Activated CD8-positive, alpha-beta T cell treated with anti-CD3 and anti-CD28 coated beads, Interleukin-2, amount 10 ng/mL, durations not matched to agents 7 days and 5 days (primary cell): ENCODE data around the gene SUCLG1. TPM values are rescaled to one million over a fixed set of nuclear protein-coding genes. Genes with fewer than 3 reads are reported as not detected.

ENCODE experiments used
- ATAC-seq: fragments of 150-1000 bp; cut with Tn5 transposase; one replicate; pipeline ENCODE4 v1.10.0; 2021; ENCODE audit warnings: moderate library complexity
- CTCF ChIA-PET: fragments of 350-600 bp; sonication (Branson Sonifier 250); formaldehyde crosslinking; loops from one replicate; lab custom pipeline; 2021; ENCODE audit warnings: antibody characterized with exemption; lab: Charles Lee
- POLR2A ChIA-PET: fragments of 350-600 bp; sonication (Branson Sonifier 250); formaldehyde crosslinking; loops from one replicate; lab custom pipeline; 2021; ENCODE audit warnings: antibody characterized with exemption; lab: Charles Lee
- DNase-seq: peaks from one replicate; pipeline ENCODE4 v3.0.0-alpha.2; 2020
- H3K27ac Mint-ChIP-seq: one replicate; pipeline ENCODE4 v1.8.0; 2021; ENCODE audit warnings: mild to moderate bottlenecking, mixed read lengths
- H3K27me3 Mint-ChIP-seq: one replicate; pipeline ENCODE4 v1.8.0; 2021; ENCODE audit warnings: low read depth, mixed read lengths
- H3K36me3 Mint-ChIP-seq: one replicate; pipeline ENCODE4 v1.8.0; 2021; ENCODE audit warnings: low read depth, mixed read lengths
- H3K4me1 Mint-ChIP-seq: one replicate; pipeline ENCODE4 v1.8.0; 2021; ENCODE audit warnings: low read depth, mixed read lengths
- H3K4me3 Mint-ChIP-seq: one replicate; pipeline ENCODE4 v1.8.0; 2021; ENCODE audit warnings: mild to moderate bottlenecking, mixed read lengths
- H3K9me3 Mint-ChIP-seq: one replicate; pipeline ENCODE4 v1.8.0; 2022; ENCODE audit warnings: mixed read lengths; ENCODE audit not compliant: insufficient read depth
- total RNA-seq, 2 experiments: library from RNA; stranded (reverse); gene quantifications; one replicate each; pipeline ENCODE4 v1.2.3, GENCODE V29; 2021

The SUCLG1 gene
- total RNA-seq, 2 experiments from 2014 or later = 76.4 to 81.8 TPM

- Mint-ChIP-seq H3K27me3 (no peaks in the 10 kb centered on the region), H3K9me3 (no peaks in the 10 kb centered on the region), H3K4me3 (no peak overlapping the region), H3K27ac (peak overlapping the region; percentile 23), H3K36me3 (peaks cover 78% of the 10 kb centered on the region), H3K4me1 (peaks cover 28% of the 10 kb centered on the region)
- ChIA-PET CTCF (interaction anchor here (0.7 kb wide), 1 partner anchor 16 kb away, joined by 3 read pairs; no protein-coding TSS in a partner anchor), POLR2A (interaction anchor here (1.1 kb wide), 1 partner anchor 461 kb away, joined by 3 read pairs; no protein-coding TSS in a partner anchor)
- DNase-seq (no peak), ATAC-seq (no peak)
These were observed 15.6 kb downstream of the SUCLG1 start for GRCh38 chr2:84443477-84443876.

- POLR2A ChIA-PET = interaction anchor here (1.1 kb wide), 1 partner anchor 461 kb away, joined by 3 read pairs; no protein-coding TSS in a partner anchor
These were observed 16.2 kb downstream of the SUCLG1 start for GRCh38 chr2:84442888-84443287.

GRCh38 chr2:84441505-84441904 is 17.6 kb downstream of the SUCLG1 start:
- DNase-seq = no peak
- no peak overlapping the region for H3K4me3 Mint-ChIP-seq
- POLR2A ChIA-PET = no interaction called here
- peaks cover 20% of the 10 kb centered on the region for H3K4me1 Mint-ChIP-seq
- no peak overlapping the region for H3K27ac Mint-ChIP-seq
- CTCF ChIA-PET = no interaction called here
- H3K9me3 Mint-ChIP-seq = no peaks in the 10 kb centered on the region
- no peaks in the 10 kb centered on the region for H3K27me3 Mint-ChIP-seq
- H3K36me3 Mint-ChIP-seq = peaks cover 74% of the 10 kb centered on the region
- no peak for ATAC-seq

More at GRCh38 chr2:84442888-84443287, 16.2 kb downstream of the SUCLG1 start:
- H3K36me3 Mint-ChIP-seq = peaks cover 79% of the 10 kb centered on the region
- H3K27me3 Mint-ChIP-seq = no peaks in the 10 kb centered on the region
- no peak overlapping the region for H3K27ac Mint-ChIP-seq
- CTCF ChIA-PET = interaction anchor here (0.7 kb wide), 1 partner anchor 16 kb away, joined by 3 read pairs; no protein-coding TSS in a partner anchor
- no peaks in the 10 kb centered on the region for H3K9me3 Mint-ChIP-seq
- peaks cover 25% of the 10 kb centered on the region for H3K4me1 Mint-ChIP-seq
- DNase-seq (no peak), ATAC-seq (no peak)
- no peak overlapping the region for H3K4me3 Mint-ChIP-seq

GRCh38 chr2:84441036-84441435 is 18.0 kb downstream of the SUCLG1 start:
- no peak for ATAC-seq
- POLR2A ChIA-PET = no interaction called here
- no peak overlapping the region for H3K4me3 Mint-ChIP-seq

GRCh38 chr2:84435345-84436025 is 23.6 kb downstream of the SUCLG1 start:
- DNase-seq (no peak), ATAC-seq (no peak)
- no peak overlapping the region for H3K4me3 Mint-ChIP-seq
- H3K27me3 Mint-ChIP-seq = no peaks in the 10 kb centered on the region
- H3K27ac Mint-ChIP-seq = no peak overlapping the region
- H3K4me1 Mint-ChIP-seq = peaks cover 2% of the 10 kb centered on the region
- POLR2A ChIA-PET = no interaction called here
- H3K9me3 Mint-ChIP-seq = no peaks in the 10 kb centered on the region
- H3K36me3 Mint-ChIP-seq = peaks cover 49% of the 10 kb centered on the region
- CTCF ChIA-PET = no interaction called here

More at GRCh38 chr2:84441036-84441435, 18.0 kb downstream of the SUCLG1 start:
- Mint-ChIP-seq H3K9me3 (no peaks in the 10 kb centered on the region), H3K27me3 (no peaks in the 10 kb centered on the region), H3K4me1 (peaks cover 20% of the 10 kb centered on the region), H3K36me3 (peaks cover 69% of the 10 kb centered on the region), H3K27ac (no peak overlapping the region)
- CTCF ChIA-PET = no interaction called here
- no peak for DNase-seq

- ChIA-PET CTCF (no interaction called here), POLR2A (no interaction called here)
- Mint-ChIP-seq H3K36me3 (peaks cover 44% of the 10 kb centered on the region), H3K9me3 (no peaks in the 10 kb centered on the region), H3K27me3 (no peaks in the 10 kb centered on the region), H3K4me3 (no peak overlapping the region), H3K4me1 (no peaks in the 10 kb centered on the region), H3K27ac (no peak overlapping the region)
- DNase-seq (no peak), ATAC-seq (no peak)
These were observed 29.8 kb downstream of the SUCLG1 start for GRCh38 chr2:84429328-84429727.

- H3K4me3 Mint-ChIP-seq = no peak overlapping the region
- no peaks in the 10 kb centered on the region for H3K27me3 Mint-ChIP-seq
- no peak for ATAC-seq
- H3K36me3 Mint-ChIP-seq = peaks cover 54% of the 10 kb centered on the region
- no peak for DNase-seq
- H3K27ac Mint-ChIP-seq = no peak overlapping the region
- ChIA-PET POLR2A (interaction anchor here (1.0 kb wide), 1 partner anchor 31 kb away, joined by 3 read pairs; the partner anchor contains the start of gene SUCLG1), CTCF (interaction anchor here (0.6 kb wide), 1 partner anchor 16 kb away, joined by 3 read pairs; no protein-coding TSS in a partner anchor)
- no peaks in the 10 kb centered on the region for H3K9me3 Mint-ChIP-seq
- no peaks in the 10 kb centered on the region for H3K4me1 Mint-ChIP-seq
These were observed 31.6 kb downstream of the SUCLG1 start for GRCh38 chr2:84427235-84428138.

- POLR2A ChIA-PET = no interaction called here
- H3K27ac Mint-ChIP-seq = no peak overlapping the region
- DNase-seq = no peak
- ATAC-seq = no peak
- CTCF ChIA-PET = interaction anchor here (1.4 kb wide), 1 partner anchor 33 kb away, joined by 4 read pairs; the partner anchor contains the start of gene SUCLG1
- peaks cover 48% of the 10 kb centered on the region for H3K36me3 Mint-ChIP-seq
- no peak overlapping the region for H3K4me3 Mint-ChIP-seq
- no peaks in the 10 kb centered on the region for H3K4me1 Mint-ChIP-seq
- H3K9me3 Mint-ChIP-seq = no peaks in the 10 kb centered on the region
- H3K27me3 Mint-ChIP-seq = no peaks in the 10 kb centered on the region
These were observed 33.8 kb downstream of the SUCLG1 start for GRCh38 chr2:84425310-84425709.

GRCh38 chr2:84424152-84424551 is 34.9 kb downstream of the SUCLG1 start:
- CTCF ChIA-PET = interaction anchor here (1.2 to 1.7 kb wide), 4 partner anchors 8 to 501 kb away, joined by 3 to 4 read pairs (median 4); no protein-coding TSS in a partner anchor
- H3K36me3 Mint-ChIP-seq = peaks cover 36% of the 10 kb centered on the region
- POLR2A ChIA-PET = no interaction called here
- ATAC-seq = no peak
- H3K9me3 Mint-ChIP-seq = no peaks in the 10 kb centered on the region
- DNase-seq = no peak
- no peaks in the 10 kb centered on the region for H3K27me3 Mint-ChIP-seq
- no peaks in the 10 kb centered on the region for H3K4me1 Mint-ChIP-seq
- no peak overlapping the region for H3K27ac Mint-ChIP-seq
- H3K4me3 Mint-ChIP-seq = no peak overlapping the region

- ATAC-seq (no peak), DNase-seq (no peak)
- H3K27me3 Mint-ChIP-seq = no peaks in the 10 kb centered on the region
- no peaks in the 10 kb centered on the region for H3K9me3 Mint-ChIP-seq
- POLR2A ChIA-PET = no interaction called here
- peaks cover 29% of the 10 kb centered on the region for H3K36me3 Mint-ChIP-seq
- H3K4me1 Mint-ChIP-seq = peaks cover 5% of the 10 kb centered on the region
- no peak overlapping the region for H3K27ac Mint-ChIP-seq
- no peak overlapping the region for H3K4me3 Mint-ChIP-seq
- CTCF ChIA-PET = no interaction called here
These were observed 37.3 kb downstream of the SUCLG1 start for GRCh38 chr2:84421791-84422190.

- Mint-ChIP-seq H3K27ac (no peak overlapping the region), H3K9me3 (no peaks in the 10 kb centered on the region), H3K27me3 (no peaks in the 10 kb centered on the region), H3K4me3 (no peak overlapping the region), H3K4me1 (peaks cover 5% of the 10 kb centered on the region), H3K36me3 (peaks cover 29% of the 10 kb centered on the region)
- DNase-seq = no peak
- no peak for ATAC-seq
- CTCF ChIA-PET = no interaction called here
- POLR2A ChIA-PET = no interaction called here
These were observed 37.9 kb downstream of the SUCLG1 start for GRCh38 chr2:84421197-84421596.
